H4 (cell line): Measurements from ENCODE around the gene MORC2. TPM values are rescaled to one million over a fixed set of nuclear protein-coding genes. Genes with fewer than 3 reads are reported as not detected.

ENCODE experiments used
- DNase-seq: peaks from one replicate; pipeline ENCODE4 v3.0.0-alpha.2; 2015; ENCODE audit warnings: low spot score
- total RNA-seq: library from RNA; depleted of rRNA; stranded (reverse); fragments of >200 nt; shearing (Covaris generic); gene quantifications from 2 replicates; pipeline ENCODE4 v1.2.3, GENCODE V29; 2014

The MORC2 gene
- total RNA-seq, 1 experiment from 2014 or later, result 10.8 TPM

DNA sequence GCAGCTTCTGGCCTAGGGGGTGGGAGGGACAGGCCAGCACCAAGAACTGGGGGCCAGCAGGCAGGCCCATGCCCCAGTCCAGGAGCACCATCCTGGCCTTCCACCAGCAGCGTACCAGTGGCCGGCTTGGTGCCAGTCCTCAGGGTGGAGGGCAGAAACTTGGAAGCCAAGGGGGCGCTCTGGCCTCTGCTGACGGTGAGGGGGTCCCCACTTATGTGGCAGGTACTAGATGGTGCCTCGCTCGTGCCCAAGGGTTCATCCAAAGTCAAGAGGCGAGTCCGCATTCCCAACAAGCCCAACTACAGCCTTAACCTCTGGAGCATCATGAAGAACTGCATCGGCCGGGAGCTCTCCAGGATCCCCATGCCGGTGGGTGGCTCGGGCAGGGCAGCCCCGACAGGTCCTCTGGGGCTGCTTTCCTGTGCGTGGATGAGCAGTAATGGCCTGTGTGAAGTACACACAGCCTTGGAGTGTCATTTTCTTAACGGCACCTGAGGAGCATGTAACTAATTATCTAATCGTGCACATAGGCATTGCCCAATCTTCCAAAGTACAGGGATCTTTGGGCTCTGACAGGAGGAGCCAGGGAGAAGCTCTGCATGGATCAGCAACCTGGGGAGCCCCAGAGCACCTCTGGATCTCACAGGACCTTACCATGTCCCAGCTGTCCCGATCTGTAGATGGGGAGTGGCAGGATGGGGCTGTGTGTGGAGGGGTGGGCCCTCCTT lies 79.1 kb downstream of the MORC2 start:
- no peak for DNase-seq

DNA sequence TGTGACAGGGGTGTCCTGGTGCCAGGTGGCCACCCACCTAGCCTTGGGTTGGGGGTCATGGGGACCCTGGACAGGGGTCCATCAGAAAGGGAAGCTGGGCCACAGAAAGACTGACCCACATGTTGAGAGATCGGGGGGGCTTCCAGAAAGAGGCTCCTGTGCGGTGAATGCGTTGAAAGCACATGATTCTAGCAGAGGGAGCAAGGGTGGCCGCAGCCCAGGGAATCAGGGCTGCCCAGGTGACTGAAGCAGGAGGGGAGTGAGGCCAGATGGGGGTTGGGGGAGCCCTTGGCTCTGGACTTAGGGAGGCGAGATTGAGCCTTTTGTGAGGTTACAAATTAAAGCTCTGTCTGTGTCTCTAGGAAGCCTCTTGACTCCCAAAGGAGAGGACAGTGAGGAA lies 80.7 kb downstream of the MORC2 start:
- DNase-seq, result no peak

DNA sequence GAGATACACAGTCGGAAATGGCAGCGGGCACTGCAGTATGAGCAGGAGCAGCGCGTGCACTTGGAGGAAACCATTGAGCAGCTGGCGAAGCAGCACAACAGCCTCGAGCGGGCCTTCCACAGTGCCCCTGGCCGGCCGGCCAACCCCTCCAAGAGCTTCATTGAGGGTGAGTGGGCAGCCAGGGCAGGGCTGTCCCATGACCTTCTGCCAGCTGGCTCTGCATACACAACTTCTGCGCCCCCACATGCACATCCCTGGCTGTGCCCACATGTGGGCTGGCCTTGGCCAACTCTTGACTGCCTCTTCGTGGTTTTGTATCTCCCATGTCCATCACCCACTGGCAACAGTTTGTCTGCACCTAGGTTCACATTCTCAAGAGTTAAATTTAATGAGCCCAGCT lies 81.1 kb downstream of the MORC2 start:
- DNase-seq, result no peak

DNA sequence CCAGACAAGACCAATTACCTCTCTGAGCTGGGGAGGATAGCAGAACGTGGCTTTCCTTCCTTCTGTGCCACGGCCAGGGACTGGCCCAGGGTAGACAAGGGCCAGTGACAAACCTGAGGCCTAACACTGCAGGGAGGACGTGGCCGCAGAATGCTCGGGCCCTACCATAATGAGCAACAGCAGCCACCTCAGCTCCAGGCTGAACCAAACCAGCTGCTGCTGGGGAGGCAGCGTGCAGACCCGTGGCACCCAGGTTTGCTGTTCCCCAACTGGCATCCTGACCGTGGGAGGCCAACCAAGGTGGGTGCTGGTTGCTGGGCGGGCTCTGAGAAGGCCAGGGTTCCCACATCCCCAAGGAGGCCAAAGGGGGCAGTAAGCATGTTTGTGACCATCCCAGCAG lies 83.0 kb downstream of the MORC2 start:
- DNase-seq, result no peak

DNA sequence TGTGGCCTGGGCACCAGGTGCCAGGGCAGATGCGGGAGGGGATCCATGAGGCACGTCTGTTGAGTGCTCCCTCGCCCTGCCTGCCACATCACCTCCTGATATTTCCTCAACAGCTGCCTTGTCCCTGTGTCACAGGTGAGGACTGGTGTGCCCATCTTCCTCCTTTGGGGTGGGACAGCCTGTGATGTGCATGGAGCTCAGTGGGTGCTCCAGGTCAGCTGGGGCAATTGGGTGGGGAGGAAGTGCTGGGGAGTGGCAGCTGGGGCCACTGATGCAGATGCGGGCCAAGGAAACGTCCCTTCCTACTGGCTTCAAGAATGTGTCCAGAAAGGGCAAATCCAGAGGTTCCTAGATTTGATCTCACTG lies 83.6 kb downstream of the MORC2 start:
- no peak for DNase-seq

DNA sequence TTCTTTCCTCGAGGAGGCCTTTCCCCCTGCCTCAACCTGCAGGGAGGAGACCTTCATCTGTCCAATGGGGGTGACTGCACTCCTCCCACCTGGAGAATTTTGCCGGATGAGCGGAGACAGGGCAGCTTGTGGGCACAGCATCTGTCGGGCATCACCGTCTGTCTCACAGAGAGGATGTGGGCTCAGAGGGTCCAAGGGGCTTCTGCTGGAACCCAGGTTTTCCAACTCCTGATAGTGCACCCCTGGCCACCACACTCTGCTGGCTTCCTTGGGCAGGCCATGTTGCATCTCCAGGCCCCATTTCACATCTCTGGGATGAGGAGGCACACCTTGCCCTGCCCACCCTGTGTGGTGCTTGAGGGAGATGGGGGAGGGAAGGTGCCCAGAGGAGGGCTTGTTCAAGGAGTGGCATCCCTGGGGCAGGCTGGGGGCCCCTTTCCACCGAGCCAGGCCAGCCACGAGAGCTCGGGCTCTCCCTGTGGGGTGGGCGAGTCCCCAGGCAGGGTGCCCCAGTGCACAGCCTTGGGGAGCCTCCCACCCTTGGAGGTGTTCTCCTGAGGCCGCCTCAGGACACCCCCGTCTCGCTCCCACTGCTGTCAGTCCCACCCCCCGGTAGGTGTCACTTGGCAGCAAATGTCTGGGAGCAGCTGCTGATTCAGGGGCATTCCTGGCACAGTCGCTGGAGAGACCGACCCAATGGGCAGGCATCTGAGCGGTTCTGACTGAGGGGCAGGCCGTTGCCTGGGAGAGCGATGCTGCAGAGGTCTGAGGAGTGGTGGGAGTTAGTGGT lies 84.2 kb downstream of the MORC2 start:
- no peak for DNase-seq

DNA sequence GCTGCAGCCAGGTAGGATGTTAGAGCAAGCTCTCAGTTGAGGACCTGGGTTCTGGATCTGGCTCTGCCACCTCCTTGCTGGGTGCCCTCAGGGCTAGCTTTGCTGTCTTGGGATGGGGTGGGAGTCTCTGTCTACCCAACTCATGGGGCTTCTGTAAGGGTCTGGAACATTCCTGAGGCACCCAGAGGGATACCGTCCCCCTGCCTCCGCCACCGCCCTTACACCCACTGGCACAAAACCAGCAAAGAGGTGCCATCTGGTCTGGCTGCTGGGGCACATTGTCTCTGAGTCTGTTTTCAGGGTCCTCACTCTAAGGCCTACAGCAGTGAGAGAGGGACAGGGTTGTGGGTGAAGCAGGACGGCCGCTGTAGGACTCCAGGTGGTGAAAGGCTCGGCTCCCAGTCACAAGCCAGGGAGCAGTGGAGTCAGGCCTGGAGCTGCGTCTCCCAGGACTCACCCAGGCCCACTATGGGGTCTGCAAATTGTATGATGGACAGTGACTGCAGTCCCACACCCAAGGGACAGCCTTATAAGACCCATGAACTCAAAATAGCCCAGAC lies 84.9 kb downstream of the MORC2 start:
- DNase-seq, result no peak

DNA sequence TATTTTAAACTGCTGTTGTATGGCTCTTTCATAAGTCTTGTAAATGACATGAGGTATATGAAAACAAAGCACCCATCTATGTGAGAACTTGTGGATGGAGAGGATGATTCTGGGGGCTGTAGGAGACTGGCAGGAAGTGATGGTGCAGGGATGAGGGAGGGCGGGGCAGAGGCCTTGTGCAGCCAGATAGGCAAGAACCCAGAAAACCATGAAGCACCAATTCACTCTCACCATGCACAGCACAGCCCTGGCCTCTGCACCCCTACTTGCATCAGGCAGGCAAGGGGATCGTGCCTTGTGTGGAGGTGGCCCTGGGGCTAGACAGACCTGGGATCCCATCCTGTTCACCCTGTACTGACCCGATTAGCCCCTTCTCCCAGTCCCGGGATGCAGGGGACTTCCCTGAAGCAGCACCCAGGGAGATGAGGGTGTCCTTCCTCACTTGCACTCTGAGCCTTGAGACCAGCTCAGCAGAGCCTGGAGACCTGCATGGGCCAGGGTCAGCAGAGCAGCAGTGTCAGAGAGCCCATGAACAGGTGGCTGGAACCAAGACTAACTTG lies 85.5 kb downstream of the MORC2 start:
- DNase-seq, result no peak

DNA sequence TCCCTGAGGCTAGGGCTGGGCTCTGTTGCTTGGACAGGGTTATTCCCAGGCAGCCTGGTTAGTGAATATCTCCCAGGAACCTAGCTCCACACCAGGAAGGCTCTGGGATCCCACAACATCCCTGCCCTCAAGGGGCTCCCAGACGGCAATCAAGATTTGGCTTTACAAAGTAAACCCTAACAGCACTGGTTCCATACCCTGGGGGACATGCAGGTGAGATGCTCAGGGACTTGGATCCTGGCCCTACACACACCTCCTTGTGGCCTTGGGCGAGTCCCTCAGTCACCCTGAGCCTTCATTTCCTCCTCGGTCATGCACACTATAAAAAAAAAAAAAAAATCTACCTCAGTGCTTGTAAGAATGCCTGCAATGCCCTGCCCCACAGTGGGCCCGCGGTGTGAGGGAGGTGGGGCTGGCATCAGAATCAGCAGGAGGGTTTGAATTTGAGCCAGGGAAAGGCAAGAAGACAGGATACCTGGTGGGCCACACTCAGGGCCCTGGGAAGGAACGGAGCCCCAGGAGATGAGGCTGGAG lies 86.3 kb downstream of the MORC2 start:
- DNase-seq, result no peak

DNA sequence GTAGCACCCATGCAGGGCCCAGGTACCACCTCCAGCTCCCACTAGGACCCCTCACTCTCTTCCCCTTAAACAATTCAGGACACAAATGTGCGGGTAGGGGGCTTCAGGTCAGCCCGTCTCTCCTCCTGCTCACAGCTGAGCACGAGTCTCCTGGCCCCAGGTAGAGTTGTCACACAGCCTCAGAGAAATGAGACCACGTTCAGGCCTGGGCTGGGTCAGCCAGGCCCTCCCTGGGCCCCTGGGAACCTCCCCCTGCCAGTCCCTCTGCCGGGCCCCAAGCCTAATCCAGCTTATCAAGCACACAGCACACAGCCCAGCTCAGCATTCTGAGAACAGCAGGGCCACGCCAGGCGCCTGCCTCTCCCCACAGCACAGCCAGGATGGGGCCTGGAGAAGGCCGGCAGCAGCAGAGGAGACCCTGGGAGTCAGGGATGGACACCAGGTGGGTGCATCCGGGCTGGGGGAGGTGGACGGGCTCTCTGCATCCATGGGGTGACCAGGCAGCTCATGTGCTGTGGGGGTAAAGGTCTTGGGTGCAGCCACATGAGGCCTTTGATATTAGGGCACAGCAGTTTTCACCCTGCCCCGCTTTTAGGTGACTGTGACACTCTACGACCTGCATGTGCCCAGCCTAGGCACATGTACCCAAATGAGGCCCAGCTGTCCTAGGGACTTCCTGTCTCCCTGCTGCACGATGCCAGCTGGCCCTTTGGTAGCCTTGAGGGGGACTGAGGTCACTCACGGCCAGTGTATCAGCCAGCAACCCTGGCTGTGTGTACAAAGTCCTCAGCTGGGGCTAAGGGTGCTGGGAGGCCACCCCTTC lies 87.0 kb downstream of the MORC2 start:
- DNase-seq, result no peak

DNA sequence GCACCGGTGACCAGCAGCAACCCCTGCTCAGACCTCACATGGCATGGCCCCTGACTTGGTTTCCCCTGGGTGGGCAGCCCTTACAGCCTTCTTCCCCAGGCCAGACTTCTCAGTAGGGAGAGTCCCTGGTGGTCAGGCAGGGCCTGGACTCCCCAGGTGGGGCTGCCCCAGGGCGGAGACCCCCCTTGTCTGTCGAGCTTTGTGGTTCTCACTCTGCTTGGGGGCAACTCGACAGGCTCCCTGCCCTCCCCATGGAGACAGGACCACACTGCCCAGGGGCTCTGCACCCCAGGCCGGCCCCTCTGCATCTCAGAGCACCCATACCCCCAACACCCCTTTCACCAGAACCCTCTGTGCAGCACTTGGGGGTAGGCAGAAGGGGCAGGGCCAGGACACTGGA lies 87.7 kb downstream of the MORC2 start:
- DNase-seq, result no peak

DNA sequence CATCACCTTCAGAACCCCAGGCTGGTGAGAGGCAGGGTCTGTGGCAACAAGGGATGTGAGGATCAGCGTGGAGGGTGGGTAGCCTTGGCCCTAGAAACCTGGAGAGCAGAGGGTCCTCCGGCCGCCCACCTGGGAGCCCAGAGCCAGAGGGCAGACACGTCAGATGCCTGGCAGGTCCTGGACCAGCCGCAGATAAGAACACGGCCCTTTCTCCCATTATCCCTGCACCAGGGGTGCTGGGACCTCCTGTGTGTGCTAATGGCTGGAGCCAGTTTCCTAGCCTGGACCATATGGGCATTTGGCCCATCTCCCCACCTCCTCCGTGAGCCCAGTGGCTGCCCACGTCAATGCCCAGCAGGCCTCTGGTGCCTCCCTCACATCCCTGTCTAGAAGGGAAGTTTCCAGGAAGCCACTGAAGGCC lies 88.4 kb downstream of the MORC2 start:
- no peak for DNase-seq

DNA sequence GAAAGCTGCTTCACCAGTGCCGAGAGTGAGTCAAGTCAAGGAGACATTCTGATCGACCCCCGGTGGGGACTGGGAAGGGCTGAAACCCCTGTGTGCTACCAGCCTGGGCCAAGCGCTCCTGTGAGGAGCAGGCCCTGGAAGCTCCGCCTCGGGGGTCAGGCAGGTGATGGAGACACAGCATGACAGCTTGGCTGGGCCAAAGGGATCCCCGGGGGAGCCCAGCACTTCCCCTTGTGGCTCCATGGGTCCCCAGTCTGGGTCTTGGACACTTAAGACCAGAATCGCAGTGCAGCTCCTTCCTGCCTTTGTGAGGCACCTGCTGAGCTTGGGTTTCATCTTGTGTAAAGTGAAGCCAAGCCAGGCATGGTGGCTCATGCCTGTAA lies 89.2 kb downstream of the MORC2 start:
- DNase-seq, result no peak

DNA sequence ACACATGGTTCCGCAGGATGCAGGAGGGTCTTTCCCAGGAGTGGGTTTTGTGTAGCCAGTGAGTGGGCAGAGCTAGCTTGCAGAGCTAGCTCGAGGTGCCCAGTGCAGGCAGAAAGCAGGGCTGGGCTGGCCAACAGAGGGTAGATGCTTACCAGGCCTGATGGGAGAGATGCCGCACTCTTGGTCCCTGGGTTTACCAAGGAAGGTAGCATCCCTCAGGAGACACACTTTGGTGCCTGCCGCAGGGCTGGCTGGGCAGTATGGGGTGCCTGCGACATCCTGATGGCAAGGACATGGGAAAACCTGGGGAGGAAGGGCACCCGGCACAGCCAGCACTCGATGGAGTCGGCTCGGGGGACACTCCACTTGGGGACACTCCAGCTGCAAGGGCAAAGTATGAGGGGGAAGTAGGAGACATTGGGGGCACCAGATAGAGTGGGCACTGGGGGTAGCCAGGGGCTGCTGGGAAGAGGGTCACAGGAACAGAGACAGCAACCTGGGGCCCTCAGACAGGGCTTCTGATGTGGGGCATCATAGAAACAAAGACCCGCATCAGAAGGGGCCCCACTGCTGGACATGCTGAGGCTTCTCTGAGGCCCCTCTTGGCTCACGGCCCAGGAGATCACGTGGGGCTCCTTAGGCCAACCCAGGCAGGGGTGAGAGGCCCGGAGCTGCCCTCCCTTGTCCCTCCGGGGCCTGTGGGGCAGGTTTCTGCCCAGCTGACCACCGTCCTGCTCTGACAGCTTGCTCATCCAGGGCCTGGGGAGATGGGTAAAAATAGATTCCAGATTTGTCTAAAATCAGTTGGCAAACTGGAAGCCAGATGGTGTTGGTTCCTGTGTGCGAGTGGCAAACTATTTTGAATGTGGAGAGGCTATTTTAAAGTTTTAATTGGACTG lies 89.8 kb downstream of the MORC2 start:
- no peak for DNase-seq

DNA sequence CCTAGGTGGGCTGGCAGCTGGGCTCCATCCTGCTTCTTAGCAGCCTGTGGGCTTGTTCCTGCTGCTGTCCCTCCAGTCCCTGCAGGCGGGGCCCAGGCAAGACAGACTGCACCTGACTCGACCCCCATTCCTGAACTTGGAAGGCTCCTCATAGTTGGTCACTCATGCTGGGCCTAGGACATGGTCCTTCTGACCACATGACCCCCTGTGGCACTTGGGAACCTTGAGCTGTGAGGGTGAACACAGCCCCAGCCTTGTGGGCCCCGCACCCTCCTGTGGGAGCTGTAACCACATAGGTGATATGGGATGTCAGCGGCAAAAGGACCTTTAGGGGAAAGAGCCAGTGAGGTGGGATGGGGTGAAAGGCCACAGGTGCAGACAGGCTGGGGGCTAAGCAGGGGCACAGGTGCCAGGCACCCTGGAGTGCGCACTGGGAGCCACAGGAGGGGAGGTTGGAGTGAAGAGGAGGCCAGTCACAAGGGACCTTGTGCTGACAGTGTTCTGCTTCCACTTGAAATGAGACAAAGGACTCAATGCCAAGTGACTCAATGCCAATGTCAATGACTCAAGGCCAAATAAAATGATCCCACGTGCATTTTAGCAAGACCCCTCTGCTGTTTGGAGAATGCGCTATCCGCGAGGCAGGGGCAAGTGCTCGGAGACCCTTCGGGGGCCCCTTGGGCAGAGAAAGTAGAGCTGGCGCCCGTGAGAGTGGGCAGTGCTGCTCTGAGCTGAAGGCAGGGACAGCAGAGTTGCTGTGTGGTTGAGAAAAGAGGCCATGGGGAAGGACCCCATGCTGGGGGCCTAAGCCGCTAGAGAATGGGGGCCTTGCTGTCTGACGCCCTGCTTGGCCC lies 90.7 kb downstream of the MORC2 start:
- DNase-seq, result no peak

DNA sequence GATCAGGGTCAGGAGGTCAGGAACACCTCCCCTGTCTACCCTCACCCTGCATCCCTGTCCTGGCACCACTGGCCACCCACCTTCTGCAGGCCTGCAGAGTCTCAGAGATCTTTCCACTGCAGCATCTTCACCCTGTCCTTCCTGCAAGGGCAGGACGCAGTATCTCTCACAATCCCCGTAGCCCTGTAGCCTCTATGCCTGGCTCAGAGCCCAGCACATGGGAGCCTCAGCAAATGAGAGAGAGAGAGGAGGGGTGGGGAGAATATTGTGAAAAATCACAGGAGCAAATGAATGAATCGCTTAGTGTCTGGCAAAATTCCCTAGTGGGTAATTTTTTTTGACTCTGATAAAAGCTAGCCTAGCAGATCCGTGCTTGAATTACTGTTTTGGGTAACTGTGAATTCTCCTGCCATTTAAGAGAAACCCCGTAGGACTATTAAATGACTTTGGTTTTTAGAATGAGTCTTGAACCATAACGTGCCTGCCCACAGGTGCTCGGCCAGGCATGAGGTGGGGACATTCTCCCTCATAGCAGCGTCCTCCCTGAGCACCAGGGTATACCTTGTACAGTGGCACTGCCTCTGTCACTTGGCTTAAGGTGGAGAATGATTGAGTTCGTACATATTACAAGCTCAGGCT lies 91.5 kb downstream of the MORC2 start:
- DNase-seq, result no peak

DNA sequence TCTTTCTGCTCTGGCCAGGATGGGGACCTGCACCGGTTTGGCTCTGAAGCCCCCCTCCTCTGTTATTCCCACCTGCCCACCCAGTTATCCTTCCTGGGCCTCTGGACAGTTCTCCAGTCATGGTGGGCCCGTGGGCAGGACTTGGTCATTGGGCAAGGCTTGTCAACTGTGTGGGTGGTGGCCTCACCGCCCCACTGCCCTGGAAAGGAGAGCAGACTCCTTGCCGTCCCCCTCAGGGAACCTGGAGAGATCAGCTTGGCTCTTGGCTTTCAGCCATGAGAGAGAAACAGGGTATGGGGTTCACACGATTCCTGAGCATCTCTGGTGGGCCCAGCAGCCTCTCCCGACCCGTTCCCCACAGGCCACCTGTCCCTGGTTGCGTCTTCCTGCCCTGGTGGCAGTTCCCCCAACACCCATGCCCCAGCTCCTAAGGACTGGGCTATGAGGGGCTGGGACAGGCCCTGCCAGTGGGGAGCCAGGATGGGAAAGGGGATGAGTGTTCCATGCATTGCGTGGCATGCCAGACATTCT lies 92.3 kb downstream of the MORC2 start:
- no peak for DNase-seq

DNA sequence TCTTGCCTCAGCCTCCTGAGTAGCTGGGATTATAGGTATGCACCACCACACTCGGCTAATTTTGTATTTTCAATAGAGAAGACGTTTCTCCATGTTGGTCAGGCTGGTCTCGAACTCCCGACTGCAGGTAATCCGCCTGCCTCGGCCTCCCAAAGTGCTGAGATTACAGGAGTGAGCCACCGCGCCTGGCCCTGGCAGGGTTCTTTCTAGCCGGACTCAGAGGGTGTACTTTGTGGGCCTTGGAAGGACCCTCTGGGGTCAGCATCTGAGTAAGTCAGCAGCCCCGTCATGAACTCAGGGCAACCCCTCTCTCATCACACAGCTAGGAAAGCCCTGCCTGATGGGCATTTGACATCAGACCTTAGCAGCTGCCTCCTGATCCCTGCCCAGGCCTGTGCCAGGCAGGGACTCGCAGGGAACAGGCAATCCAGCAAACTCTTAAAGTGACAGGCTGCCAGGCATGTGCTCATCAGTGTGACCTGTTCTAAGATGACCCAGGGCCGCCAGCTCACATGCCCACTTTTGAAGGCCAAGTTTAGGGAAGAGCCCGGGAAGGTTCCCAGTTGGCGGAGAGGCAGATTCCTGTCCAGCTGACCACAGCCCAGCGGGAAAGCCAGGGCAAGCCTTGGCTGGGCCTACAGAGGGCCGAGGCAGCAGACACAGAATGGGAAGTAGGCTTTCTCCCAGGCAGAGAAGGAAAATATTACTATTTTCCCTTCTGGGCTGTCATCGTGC lies 92.9 kb downstream of the MORC2 start:
- no peak for DNase-seq
